SK-N-SH treated with all-trans-retinoic acid at 6 μM for 48 hours (cell line): Measurements from ENCODE around the gene KMT2B.
"Not testable (repeated sequence)": the region's sequence is repeated elsewhere in the genome, so short reads cannot be mapped to it uniquely, and the experiment has no call there.

Experiments
- ATAC-seq: fragments of 200-7000 bp; cut with Tn5 transposase; 3 replicates; pipeline ENCODE4 v1.9.1; 2020; ENCODE audit warnings: mild to moderate bottlenecking, moderate library complexity
- ARNTL ChIP-seq: fragments of 450-650 bp; formaldehyde crosslinking; IDR thresholded peaks from 2 replicates; pipeline ENCODE4 v1.5.0; 2020; ENCODE audit warnings: low read depth, mild to moderate bottlenecking, moderate library complexity, borderline replicate concordance
- BACH2 ChIP-seq: fragments of 250-450 bp; sonication (Bioruptor Pico); IDR thresholded peaks from 2 replicates; pipeline ENCODE4 v1.9.0; 2021; ENCODE audit warnings: mild to moderate bottlenecking, borderline replicate concordance
- CSDC2 ChIP-seq: fragments of 250-450 bp; sonication (Bioruptor Pico); IDR thresholded peaks from 2 replicates; pipeline ENCODE4 v1.5.0; 2020; ENCODE audit warnings: mild to moderate bottlenecking, moderate library complexity
- ESRRG ChIP-seq: fragments of 250-450 bp; sonication (Bioruptor Pico); IDR thresholded peaks from 2 replicates; pipeline ENCODE4 v1.6.1; 2021; ENCODE audit warnings: mild to moderate bottlenecking
- GLIS3 ChIP-seq: fragments of 250-450 bp; sonication (Bioruptor Pico); IDR thresholded peaks from 2 replicates; pipeline ENCODE4 v1.5.0; 2020; ENCODE audit warnings: mild to moderate bottlenecking, moderate library complexity
- ISL1 ChIP-seq: fragments of 250-450 bp; sonication (Bioruptor Pico); IDR thresholded peaks from 2 replicates; pipeline ENCODE4 v2.1.2; 2022; ENCODE audit warnings: mild to moderate bottlenecking, moderate library complexity
- OSR1 ChIP-seq: fragments of 250-450 bp; sonication (Bioruptor Pico); IDR thresholded peaks from 2 replicates; pipeline ENCODE4 v1.8.0; 2022; ENCODE audit warnings: moderate library complexity, mild to moderate bottlenecking, inconsistent platforms
- PATZ1 ChIP-seq: fragments of 250-450 bp; sonication (Bioruptor Pico); IDR thresholded peaks from 2 replicates; pipeline ENCODE4 v1.8.0; 2020; ENCODE audit warnings: mild to moderate bottlenecking, moderate library complexity, borderline replicate concordance
- PPARA ChIP-seq: fragments of 250-450 bp; sonication (Bioruptor Pico); IDR thresholded peaks from 2 replicates; pipeline ENCODE4 v1.5.0; 2020; ENCODE audit warnings: mild to moderate bottlenecking, borderline replicate concordance
- RARB ChIP-seq: fragments of 250-450 bp; sonication (Bioruptor Pico); IDR thresholded peaks from 2 replicates; pipeline ENCODE4 v1.8.0; 2021; ENCODE audit warnings: mild to moderate bottlenecking, moderate library complexity
- SNAI2 ChIP-seq: fragments of 250-450 bp; sonication (Bioruptor Pico); IDR thresholded peaks from 2 replicates; pipeline ENCODE4 v1.5.0; 2020; ENCODE audit warnings: mild to moderate bottlenecking, moderate library complexity
- TCF4 ChIP-seq: fragments of 250-450 bp; sonication (Bioruptor Pico); IDR thresholded peaks from 2 replicates; pipeline ENCODE4 v1.8.0; 2021; ENCODE audit warnings: mild to moderate bottlenecking, moderate library complexity, borderline replicate concordance
- TOX ChIP-seq: fragments of 250-450 bp; sonication (Bioruptor Pico); IDR thresholded peaks from 2 replicates; pipeline ENCODE4 v1.8.0; 2021; ENCODE audit warnings: mild to moderate bottlenecking, moderate library complexity, borderline replicate concordance
- ZC3H10 ChIP-seq: fragments of 250-450 bp; sonication (Bioruptor Pico); IDR thresholded peaks from 2 replicates; pipeline ENCODE4 v1.5.1; 2021; ENCODE audit warnings: mild to moderate bottlenecking, moderate library complexity
- ZFP3 ChIP-seq: fragments of 250-450 bp; sonication (Bioruptor Pico); IDR thresholded peaks from 2 replicates; pipeline ENCODE4 v1.5.0; 2020; ENCODE audit warnings: mild to moderate bottlenecking, moderate library complexity
- ZFP30 ChIP-seq: fragments of 450-650 bp; formaldehyde crosslinking; IDR thresholded peaks from 2 replicates; pipeline ENCODE4 v1.5.0; 2022; ENCODE audit warnings: mild to moderate bottlenecking, moderate library complexity
- ZNF565 ChIP-seq: fragments of 450-650 bp; formaldehyde crosslinking; conservative IDR thresholded peaks from 2 replicates; pipeline ENCODE4 v1.5.0; 2020; ENCODE audit warnings: low read depth, mild to moderate bottlenecking, moderate library complexity
- ZNF70 ChIP-seq: fragments of 450-650 bp; formaldehyde crosslinking; IDR thresholded peaks from 2 replicates; pipeline ENCODE4 v1.5.0; 2020; ENCODE audit warnings: mild to moderate bottlenecking, moderate library complexity
- ZNF8 ChIP-seq: fragments of 450-650 bp; formaldehyde crosslinking; IDR thresholded peaks from 2 replicates; pipeline ENCODE4 v1.5.0; 2020; ENCODE audit warnings: mild to moderate bottlenecking, moderate library complexity
- TF ChIP-seq, protein P1 (sequence below): fragments of 250-450 bp; sonication (Bioruptor Pico); IDR thresholded peaks from 2 replicates; pipeline ENCODE4 v1.5.0; 2020; ENCODE audit warnings: mild to moderate bottlenecking, moderate library complexity
- TF ChIP-seq, protein P2 (sequence below): fragments of 250-450 bp; sonication (Bioruptor Pico); IDR thresholded peaks from 2 replicates; pipeline ENCODE4 v1.8.0; 2021; ENCODE audit warnings: low read depth, mild to moderate bottlenecking, moderate library complexity, borderline replicate concordance
- TF ChIP-seq, protein P3 (sequence below): fragments of 250-450 bp; sonication (Bioruptor Pico); IDR thresholded peaks from 2 replicates; pipeline ENCODE4 v1.5.1; 2021; ENCODE audit warnings: mild to moderate bottlenecking, moderate library complexity
- TF ChIP-seq, protein P4 (sequence below): fragments of 250-450 bp; sonication (Bioruptor Pico); IDR thresholded peaks from 2 replicates; pipeline ENCODE4 v1.5.1; 2020; ENCODE audit warnings: low read depth, mild to moderate bottlenecking, moderate library complexity

Gene KMT2B

DNA sequence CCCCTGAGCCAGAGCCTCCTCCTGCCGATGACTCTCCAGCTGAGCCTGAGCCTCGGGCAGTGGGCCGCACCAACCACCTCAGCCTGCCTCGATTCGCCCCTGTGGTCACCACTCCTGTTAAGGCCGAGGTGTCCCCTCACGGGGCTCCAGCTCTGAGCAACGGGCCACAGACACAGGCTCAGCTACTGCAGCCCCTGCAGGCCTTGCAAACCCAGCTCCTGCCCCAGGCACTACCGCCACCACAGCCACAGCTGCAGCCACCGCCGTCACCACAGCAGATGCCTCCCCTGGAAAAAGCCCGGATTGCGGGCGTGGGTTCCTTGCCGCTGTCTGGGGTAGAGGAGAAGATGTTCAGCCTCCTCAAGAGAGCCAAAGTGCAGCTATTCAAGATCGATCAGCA, 3.6 kb downstream of the KMT2B start:
- no peak for ATAC-seq
- no peak for TF ChIP-seq ZNF70 (CRISPR knock-in tag)
- no peak for TF ChIP-seq TCF4 (CRISPR knock-in tag)
- no peak for TF ChIP-seq RARB (CRISPR knock-in tag)
- TF ChIP-seq ZNF8 (CRISPR knock-in tag) = no peak
- no peak for TF ChIP-seq ARNTL
- no peak for TF ChIP-seq ZC3H10
- no peak for TF ChIP-seq ISL1 (CRISPR knock-in tag)
- TF ChIP-seq, protein P1, sequence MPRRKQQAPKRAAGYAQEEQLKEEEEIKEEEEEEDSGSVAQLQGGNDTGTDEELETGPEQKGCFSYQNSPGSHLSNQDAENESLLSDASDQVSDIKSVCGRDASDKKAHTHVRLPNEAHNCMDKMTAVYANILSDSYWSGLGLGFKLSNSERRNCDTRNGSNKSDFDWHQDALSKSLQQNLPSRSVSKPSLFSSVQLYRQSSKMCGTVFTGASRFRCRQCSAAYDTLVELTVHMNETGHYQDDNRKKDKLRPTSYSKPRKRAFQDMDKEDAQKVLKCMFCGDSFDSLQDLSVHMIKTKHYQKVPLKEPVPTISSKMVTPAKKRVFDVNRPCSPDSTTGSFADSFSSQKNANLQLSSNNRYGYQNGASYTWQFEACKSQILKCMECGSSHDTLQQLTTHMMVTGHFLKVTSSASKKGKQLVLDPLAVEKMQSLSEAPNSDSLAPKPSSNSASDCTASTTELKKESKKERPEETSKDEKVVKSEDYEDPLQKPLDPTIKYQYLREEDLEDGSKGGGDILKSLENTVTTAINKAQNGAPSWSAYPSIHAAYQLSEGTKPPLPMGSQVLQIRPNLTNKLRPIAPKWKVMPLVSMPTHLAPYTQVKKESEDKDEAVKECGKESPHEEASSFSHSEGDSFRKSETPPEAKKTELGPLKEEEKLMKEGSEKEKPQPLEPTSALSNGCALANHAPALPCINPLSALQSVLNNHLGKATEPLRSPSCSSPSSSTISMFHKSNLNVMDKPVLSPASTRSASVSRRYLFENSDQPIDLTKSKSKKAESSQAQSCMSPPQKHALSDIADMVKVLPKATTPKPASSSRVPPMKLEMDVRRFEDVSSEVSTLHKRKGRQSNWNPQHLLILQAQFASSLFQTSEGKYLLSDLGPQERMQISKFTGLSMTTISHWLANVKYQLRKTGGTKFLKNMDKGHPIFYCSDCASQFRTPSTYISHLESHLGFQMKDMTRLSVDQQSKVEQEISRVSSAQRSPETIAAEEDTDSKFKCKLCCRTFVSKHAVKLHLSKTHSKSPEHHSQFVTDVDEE (CRISPR knock-in tag) = no peak
- no peak for TF ChIP-seq BACH2
- TF ChIP-seq PATZ1 (CRISPR knock-in tag) = no peak
- TF ChIP-seq ZFP3 (CRISPR knock-in tag) = no peak
- TF ChIP-seq, protein P2, sequence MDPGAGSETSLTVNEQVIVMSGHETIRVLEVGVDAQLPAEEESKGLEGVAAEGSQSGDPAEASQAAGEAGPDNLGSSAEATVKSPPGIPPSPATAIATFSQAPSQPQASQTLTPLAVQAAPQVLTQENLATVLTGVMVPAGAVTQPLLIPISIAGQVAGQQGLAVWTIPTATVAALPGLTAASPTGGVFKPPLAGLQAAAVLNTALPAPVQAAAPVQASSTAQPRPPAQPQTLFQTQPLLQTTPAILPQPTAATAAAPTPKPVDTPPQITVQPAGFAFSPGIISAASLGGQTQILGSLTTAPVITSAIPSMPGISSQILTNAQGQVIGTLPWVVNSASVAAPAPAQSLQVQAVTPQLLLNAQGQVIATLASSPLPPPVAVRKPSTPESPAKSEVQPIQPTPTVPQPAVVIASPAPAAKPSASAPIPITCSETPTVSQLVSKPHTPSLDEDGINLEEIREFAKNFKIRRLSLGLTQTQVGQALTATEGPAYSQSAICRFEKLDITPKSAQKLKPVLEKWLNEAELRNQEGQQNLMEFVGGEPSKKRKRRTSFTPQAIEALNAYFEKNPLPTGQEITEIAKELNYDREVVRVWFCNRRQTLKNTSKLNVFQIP (CRISPR knock-in tag) = no peak

- ATAC-seq = no peak
- TF ChIP-seq ISL1 (CRISPR knock-in tag) (no peak), ZFP30 (CRISPR knock-in tag) (no peak)
Measured at GRCh38 chr19:35722461-35722860, 4.7 kb downstream of the KMT2B start.

DNA sequence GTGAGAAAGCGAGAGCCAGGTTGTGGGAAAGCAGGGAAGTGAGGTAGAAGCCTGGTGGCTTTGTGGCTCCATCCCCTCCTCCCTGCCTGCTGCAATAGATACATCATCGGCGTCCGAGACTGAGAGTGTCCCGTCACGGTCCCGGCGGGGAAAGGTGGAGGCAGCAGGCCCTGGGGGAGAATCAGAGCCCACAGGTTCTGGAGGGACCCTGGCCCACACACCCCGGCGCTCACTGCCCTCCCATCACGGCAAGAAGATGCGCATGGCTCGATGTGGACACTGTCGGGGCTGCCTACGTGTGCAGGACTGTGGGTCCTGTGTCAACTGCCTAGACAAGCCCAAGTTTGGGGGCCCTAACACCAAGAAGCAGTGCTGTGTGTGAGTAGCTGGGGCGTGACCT, 5.1 kb downstream of the KMT2B start:
- TF ChIP-seq, protein P2 (CRISPR knock-in tag) = no peak
- no peak for TF ChIP-seq OSR1
- no peak for ATAC-seq

DNA sequence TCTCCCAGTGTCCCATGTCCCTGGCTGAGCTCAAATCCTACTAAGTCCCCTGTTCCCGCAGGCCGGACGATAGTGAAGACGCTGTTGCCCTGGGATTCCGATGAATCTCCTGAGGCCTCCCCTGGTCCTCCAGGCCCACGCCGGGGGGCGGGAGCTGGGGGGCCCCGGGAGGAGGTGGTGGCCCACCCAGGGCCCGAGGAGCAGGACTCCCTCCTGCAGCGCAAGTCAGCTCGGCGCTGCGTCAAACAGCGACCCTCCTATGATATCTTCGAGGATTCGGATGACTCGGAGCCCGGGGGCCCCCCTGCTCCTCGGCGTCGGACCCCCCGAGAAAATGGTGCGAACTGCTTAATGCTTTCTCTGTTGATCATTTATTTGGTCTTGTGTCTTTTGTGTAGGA, 5.9 kb downstream of the KMT2B start:
- ATAC-seq = no peak
- no peak for TF ChIP-seq ZC3H10
- no peak for TF ChIP-seq PPARA (CRISPR knock-in tag)
- no peak for TF ChIP-seq GLIS3 (CRISPR knock-in tag)
- TF ChIP-seq, protein P2 (CRISPR knock-in tag) = no peak
- no peak for TF ChIP-seq ESRRG (CRISPR knock-in tag)
- TF ChIP-seq, protein P3, sequence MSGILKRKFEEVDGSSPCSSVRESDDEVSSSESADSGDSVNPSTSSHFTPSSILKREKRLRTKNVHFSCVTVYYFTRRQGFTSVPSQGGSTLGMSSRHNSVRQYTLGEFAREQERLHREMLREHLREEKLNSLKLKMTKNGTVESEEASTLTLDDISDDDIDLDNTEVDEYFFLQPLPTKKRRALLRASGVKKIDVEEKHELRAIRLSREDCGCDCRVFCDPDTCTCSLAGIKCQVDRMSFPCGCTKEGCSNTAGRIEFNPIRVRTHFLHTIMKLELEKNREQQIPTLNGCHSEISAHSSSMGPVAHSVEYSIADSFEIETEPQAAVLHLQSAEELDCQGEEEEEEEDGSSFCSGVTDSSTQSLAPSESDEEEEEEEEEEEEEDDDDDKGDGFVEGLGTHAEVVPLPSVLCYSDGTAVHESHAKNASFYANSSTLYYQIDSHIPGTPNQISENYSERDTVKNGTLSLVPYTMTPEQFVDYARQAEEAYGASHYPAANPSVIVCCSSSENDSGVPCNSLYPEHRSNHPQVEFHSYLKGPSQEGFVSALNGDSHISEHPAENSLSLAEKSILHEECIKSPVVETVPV (CRISPR knock-in tag) = no peak
- TF ChIP-seq ZFP3 (CRISPR knock-in tag) = no peak
- no peak for TF ChIP-seq ZNF70 (CRISPR knock-in tag)
- TF ChIP-seq OSR1 = no peak
- TF ChIP-seq, protein P4, sequence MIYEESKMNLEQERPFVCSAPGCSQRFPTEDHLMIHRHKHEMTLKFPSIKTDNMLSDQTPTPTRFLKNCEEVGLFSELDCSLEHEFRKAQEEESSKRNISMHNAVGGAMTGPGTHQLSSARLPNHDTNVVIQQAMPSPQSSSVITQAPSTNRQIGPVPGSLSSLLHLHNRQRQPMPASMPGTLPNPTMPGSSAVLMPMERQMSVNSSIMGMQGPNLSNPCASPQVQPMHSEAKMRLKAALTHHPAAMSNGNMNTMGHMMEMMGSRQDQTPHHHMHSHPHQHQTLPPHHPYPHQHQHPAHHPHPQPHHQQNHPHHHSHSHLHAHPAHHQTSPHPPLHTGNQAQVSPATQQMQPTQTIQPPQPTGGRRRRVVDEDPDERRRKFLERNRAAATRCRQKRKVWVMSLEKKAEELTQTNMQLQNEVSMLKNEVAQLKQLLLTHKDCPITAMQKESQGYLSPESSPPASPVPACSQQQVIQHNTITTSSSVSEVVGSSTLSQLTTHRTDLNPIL = no peak
- no peak for TF ChIP-seq ZFP30 (CRISPR knock-in tag)
- TF ChIP-seq ZNF8 (CRISPR knock-in tag) = no peak
- TF ChIP-seq CSDC2 = no peak
- TF ChIP-seq TCF4 (CRISPR knock-in tag) = no peak
- TF ChIP-seq ARNTL = no peak
- no peak for TF ChIP-seq ZNF565 (CRISPR knock-in tag)
- TF ChIP-seq BACH2 = no peak
- no peak for TF ChIP-seq ISL1 (CRISPR knock-in tag)
- TF ChIP-seq SNAI2 (CRISPR knock-in tag) = no peak
- no peak for TF ChIP-seq TOX (CRISPR knock-in tag)

DNA sequence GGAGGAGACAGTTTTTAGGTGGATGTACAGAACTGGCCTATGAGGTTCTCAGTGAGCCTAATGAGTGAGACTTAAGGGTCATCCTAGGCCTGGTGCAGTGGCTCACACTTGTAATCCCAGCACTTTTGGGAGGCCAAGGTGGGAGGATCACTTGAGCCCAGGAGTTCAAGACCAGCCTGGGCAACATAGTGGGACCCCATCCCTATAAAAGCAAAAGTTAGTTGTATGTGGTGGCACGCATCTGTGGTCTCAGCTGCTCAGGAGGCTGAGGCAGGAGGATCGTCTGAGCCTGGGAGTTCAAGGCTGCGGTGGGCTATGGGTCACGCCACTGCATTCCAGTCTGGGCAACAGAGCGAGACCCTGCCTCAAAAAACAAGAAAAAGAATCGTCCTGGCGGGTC, 6.3 kb downstream of the KMT2B start:
- not testable (repeated sequence) for ATAC-seq
